DOHH2 (cell line): ENCODE results near the gene RARA.

Source experiments
- H3F3A ChIP-seq: fragments of 200-600 bp; sonication (generic), shearing (Covaris generic); 2 replicates; pipeline ENCODE4 v1.6.0; 2016; ENCODE audit warnings: antibody characterized with exemption, mild to moderate bottlenecking; ENCODE audit not compliant: control insufficient read depth, insufficient read depth
- H3K27ac ChIP-seq: fragments of 200-600 bp; sonication (generic); 2 replicates; pipeline ENCODE4 v1.5.1; 2014; ENCODE audit warnings: low read depth, mild to moderate bottlenecking, low read length, moderate library complexity
- H3K27me3 ChIP-seq: fragments of 200-600 bp; sonication (generic); 2 replicates; pipeline ENCODE4 v1.6.1; 2014; ENCODE audit warnings: mild to moderate bottlenecking, low read length, mixed read lengths; ENCODE audit not compliant: control insufficient read depth
- H3K36me3 ChIP-seq: fragments of 200-600 bp; sonication (generic); 2 replicates; pipeline ENCODE4 v1.6.1; 2014; ENCODE audit warnings: mild to moderate bottlenecking, low read length, moderate library complexity, mixed read lengths; ENCODE audit not compliant: control insufficient read depth
- H3K4me1 ChIP-seq: fragments of 200-600 bp; sonication (generic); 2 replicates; pipeline ENCODE4 v1.6.1; 2014; ENCODE audit warnings: mild to moderate bottlenecking, low read length, mixed read lengths; ENCODE audit not compliant: control insufficient read depth
- H3K4me2 ChIP-seq: fragments of 200-600 bp; sonication (generic); 2 replicates; pipeline ENCODE4 v1.6.0; 2014; ENCODE audit warnings: mild to moderate bottlenecking, low read length, moderate library complexity
- H3K4me3 ChIP-seq: fragments of 200-600 bp; sonication (generic); 2 replicates; pipeline ENCODE4 v1.5.1; 2014; ENCODE audit warnings: mild to moderate bottlenecking, low read length, mixed read lengths
- H3K79me2 ChIP-seq: fragments of 200-600 bp; sonication (generic); 2 replicates; pipeline ENCODE4 v1.6.1; 2014; ENCODE audit warnings: mild to moderate bottlenecking, low read length, mixed read lengths; ENCODE audit not compliant: control insufficient read depth
- H3K9me2 ChIP-seq: fragments of 200-600 bp; sonication (generic); replicated peaks from 2 replicates; pipeline ENCODE4 v1.6.1; 2014; ENCODE audit warnings: mild to moderate bottlenecking, low read length, mixed read lengths; ENCODE audit not compliant: control insufficient read depth
- H3K9me3 ChIP-seq: fragments of 200-600 bp; sonication (generic); 2 replicates; pipeline ENCODE4 v1.6.1; 2014; ENCODE audit warnings: antibody characterized with exemption, low read length, mixed read lengths; ENCODE audit not compliant: control insufficient read depth, insufficient read depth
- H4K20me1 ChIP-seq: fragments of 200-600 bp; sonication (generic); 2 replicates; pipeline ENCODE4 v1.6.0; 2014; ENCODE audit warnings: low read depth, mild to moderate bottlenecking, antibody characterized with exemption, low read length, moderate library complexity; ENCODE audit not compliant: control insufficient read depth, insufficient read depth
- EZH2phosphoT487 ChIP-seq: fragments of 200-600 bp; sonication (generic); IDR thresholded peaks from 2 replicates; pipeline ENCODE4 v1.6.1; 2017; ENCODE audit warnings: borderline replicate concordance, mild to moderate bottlenecking, antibody characterized with exemption, low read length, moderate library complexity, mixed read lengths
- TF ChIP-seq, protein P1 (sequence below): fragments of 200-600 bp; sonication (generic); IDR thresholded peaks from one replicate; pipeline ENCODE4 v1.5.1; 2014; ENCODE audit warnings: antibody characterized with exemption, mild to moderate bottlenecking, low read depth, low read length; ENCODE audit not compliant: poor library complexity, severe bottlenecking

RARA gene

DNA sequence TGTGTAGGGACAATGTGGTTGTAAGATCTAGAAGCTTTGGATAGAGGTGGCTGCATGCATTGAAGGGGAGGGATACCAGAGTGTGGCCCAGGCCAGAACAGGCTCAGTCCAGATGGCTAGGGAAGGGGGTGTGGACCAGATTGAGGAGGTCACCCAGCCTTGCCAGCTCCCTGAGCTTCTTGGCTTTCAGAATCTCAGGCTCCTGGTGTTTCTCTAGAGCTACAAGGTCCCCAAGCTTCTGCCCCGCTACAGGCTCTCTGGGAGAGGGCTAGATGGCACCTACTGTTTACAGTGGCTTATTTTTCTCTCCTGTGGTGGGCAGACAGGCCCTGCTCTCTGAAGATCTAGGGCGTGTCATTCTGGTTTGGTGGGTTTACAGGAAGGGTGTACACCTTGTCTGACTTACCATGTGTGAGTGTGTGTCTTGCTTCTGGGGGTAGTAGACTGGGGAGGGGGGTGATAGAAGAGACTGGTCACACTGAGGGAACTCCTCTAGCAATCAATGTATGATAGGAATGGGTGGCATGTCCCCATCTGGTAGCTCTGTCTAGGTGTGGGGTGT lies 1.1 kb downstream of the RARA start:
- Histone ChIP-seq H3K4me2 (no peak overlapping the region), H4K20me1 (no peaks in the 10 kb centered on the region), H3K36me3 (peaks cover 5% of the 10 kb centered on the region; the same call in 1 of the 2 replicates), H3K9me2 (no peaks in the 10 kb centered on the region), H3K79me2 (no peaks in the 10 kb centered on the region), H3K27me3 (no peaks in the 10 kb centered on the region), H3K4me3 (no peak overlapping the region), H3K27ac (no peak overlapping the region), H3K9me3 (no peaks in the 10 kb centered on the region), H3K4me1 (peaks cover 56% of the 10 kb centered on the region), H3F3A (peaks cover 17% of the 10 kb centered on the region)
- TF ChIP-seq EZH2phosphoT487, result no peak
- TF ChIP-seq, protein P1, sequence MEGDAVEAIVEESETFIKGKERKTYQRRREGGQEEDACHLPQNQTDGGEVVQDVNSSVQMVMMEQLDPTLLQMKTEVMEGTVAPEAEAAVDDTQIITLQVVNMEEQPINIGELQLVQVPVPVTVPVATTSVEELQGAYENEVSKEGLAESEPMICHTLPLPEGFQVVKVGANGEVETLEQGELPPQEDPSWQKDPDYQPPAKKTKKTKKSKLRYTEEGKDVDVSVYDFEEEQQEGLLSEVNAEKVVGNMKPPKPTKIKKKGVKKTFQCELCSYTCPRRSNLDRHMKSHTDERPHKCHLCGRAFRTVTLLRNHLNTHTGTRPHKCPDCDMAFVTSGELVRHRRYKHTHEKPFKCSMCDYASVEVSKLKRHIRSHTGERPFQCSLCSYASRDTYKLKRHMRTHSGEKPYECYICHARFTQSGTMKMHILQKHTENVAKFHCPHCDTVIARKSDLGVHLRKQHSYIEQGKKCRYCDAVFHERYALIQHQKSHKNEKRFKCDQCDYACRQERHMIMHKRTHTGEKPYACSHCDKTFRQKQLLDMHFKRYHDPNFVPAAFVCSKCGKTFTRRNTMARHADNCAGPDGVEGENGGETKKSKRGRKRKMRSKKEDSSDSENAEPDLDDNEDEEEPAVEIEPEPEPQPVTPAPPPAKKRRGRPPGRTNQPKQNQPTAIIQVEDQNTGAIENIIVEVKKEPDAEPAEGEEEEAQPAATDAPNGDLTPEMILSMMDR, result no peak

DNA sequence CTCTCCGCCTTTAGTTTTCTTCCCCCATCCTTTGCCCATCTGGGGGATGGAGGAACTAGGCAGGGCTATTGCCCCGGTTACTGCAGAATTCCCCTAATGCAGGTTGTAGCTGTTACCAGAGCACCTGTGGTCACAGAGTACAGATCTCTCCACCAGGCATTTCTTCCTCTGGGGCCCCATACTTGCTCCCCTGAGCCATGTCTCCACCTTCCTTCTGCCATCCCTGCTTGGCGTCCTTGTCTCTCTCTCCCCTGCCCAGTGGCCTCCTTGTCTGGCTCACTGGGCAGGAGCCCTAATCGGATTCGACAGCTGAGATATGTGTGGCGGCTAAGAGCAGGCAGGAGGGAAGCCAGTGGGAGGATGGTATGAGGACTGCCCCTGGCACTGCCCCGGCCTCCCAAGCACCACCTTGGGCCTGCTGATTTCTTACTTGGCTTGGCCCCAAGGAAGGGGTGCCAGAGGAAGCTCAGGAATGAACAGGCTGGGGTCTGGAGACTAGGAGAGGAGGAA lies 2.0 kb downstream of the RARA start:
- TF ChIP-seq, protein P1, result no peak
- no peak for TF ChIP-seq EZH2phosphoT487
- H3K27ac ChIP-seq, result no peak overlapping the region
- no peaks in the 10 kb centered on the region for H4K20me1 ChIP-seq
- H3K4me1 ChIP-seq, result peaks cover 64% of the 10 kb centered on the region
- H3K4me3 ChIP-seq, result no peak overlapping the region
- H3K9me3 ChIP-seq, result no peaks in the 10 kb centered on the region
- no peaks in the 10 kb centered on the region for H3K27me3 ChIP-seq
- H3K4me2 ChIP-seq, result no peak overlapping the region
- H3K36me3 ChIP-seq, result no peaks in the 10 kb centered on the region
- H3K9me2 ChIP-seq, result no peaks in the 10 kb centered on the region
- H3K79me2 ChIP-seq, result no peaks in the 10 kb centered on the region
- H3F3A ChIP-seq, result peaks cover 17% of the 10 kb centered on the region; the same call in 1 of the 2 replicates

DNA sequence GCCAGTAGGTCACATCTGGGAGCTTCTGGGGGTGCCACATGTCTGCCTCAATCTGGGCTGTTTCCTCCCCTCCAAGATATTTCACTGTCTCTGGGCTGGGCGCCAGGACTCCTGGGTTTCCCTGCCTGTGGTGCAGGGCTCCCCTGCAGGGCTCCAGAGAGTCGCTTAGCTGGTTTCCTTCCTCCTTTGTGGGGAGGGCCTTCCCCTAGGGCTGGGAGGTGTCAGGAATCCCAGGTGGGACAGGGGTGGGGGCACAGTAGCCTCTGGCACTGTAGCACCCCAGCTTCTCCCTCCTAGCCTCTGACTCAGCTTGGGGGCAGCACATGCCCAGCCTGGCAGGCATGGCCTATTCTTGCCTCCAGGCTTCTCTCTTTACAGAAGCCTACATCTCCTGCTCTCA lies 2.6 kb downstream of the RARA start:
- Histone ChIP-seq H3K4me1 (peaks cover 71% of the 10 kb centered on the region), H3K9me2 (no peaks in the 10 kb centered on the region), H3K4me2 (no peak overlapping the region), H3K27me3 (no peaks in the 10 kb centered on the region), H4K20me1 (no peaks in the 10 kb centered on the region), H3K9me3 (no peaks in the 10 kb centered on the region), H3K36me3 (no peaks in the 10 kb centered on the region), H3F3A (peaks cover 15% of the 10 kb centered on the region; the same call in 1 of the 2 replicates), H3K4me3 (no peak overlapping the region), H3K79me2 (no peaks in the 10 kb centered on the region), H3K27ac (no peak overlapping the region)
- TF ChIP-seq, protein P1, result no peak
- TF ChIP-seq EZH2phosphoT487, result no peak
